ENCODE results near the gene NTM.

GRCh38 chr11:131943295-131943694 is 572.9 kb downstream of the NTM start:
- TF ChIP-seq CTCF (IDR thresholded peaks at IDR 0.05) (no peak), EP300 (IDR thresholded peaks at IDR 0.05) (no peak), POLR2A (IDR thresholded peaks at IDR 0.05) (no peak)
